GM21737 (cell line): ENCODE measurements around the gene NEUROD1.
"Not testable (repeated sequence)": the region's sequence is repeated elsewhere in the genome, so short reads cannot be mapped to it uniquely, and the experiment has no call there.

Source experiments
- ATAC-seq: cut with Tn5 transposase; IDR thresholded peaks from one replicate; pipeline ENCODE4 v1.9.1; 2021; ENCODE audit warnings: mild to moderate bottlenecking, moderate library complexity; ENCODE audit not compliant: unreplicated experiment

The NEUROD1 gene

DNA sequence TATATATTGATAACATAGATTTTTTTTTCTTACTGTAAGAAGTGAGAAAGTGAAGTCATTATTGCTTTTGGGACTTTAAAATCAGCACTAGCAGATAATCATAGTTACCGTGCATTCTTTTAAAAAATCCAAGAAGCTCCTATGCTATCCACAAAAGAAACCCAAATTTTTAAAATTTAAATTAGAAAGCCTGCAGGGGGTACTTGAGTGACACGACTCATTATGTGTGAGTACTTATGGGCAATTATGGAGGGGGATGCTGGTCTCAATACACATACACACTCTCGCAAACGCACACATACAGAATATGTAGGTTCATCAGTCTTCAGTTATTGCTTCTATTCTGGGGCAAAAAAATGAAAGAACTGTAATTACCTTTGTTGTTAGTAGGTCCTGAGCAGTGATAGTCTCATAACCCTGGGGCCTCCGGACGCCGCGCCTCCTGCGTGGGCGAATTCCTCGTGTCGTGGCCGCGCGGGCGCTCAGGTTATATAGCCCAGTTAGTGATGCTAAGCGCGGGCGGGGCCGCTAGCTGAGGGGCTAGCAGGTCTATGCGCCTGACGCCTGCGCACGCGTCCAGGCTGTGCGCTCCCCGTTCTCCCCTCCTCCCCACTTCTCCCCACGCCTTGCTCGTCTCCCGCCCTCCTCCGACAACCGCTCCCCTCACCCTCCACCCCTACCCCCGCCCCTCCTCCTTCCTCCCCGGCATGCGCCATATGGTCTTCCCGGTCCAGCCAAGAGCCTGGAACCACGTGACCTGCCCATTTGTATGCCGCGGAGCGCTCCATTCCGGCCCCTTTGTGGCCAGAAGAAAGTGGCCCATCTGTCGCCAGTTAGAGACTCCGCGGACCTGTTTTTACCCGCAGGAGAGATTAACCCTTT, at the start of gene NEUROD1:
NEUROD1 (minus strand) TSS at position 463 of the 882 bp plus-strand sequence. CDS start 1,657 bp downstream, outside the sequence.
- ATAC-seq = no peak

DNA sequence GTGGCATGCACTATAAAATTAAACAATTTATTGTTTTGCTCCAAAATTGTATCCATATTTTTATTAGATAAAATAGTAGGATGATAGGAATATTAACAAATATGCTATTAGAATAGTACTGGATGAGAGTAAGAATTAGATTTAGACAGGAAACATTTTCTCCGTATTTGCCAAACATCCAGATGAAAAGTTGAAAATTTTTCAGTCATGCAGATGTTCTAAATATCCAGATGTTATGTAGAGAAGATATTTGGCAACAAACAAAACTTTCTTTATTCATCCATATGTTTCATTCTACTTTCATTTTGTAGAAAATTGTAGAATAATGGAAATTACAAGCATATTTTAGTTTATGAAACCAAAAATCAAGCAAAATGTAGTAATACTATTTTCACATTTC, 45.2 kb upstream of the NEUROD1 start:
- no peak for ATAC-seq

DNA sequence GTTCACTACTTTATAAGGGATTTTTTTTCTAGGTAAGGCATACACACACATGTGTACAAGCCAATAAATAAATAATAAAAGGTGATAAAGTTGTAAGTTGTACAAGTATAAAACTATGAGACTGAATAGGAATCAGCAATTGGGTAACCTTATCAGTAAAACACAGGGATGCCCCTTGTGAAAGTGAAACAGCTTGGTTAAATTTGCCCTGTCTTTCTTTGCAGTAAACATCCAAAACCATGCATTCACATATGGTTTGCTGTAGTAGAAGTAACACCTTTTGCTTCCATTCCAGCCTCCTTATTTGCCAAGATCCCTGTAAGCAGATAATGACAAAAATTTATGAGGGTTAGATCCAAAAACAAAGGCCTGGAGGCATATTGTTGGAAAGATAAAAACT, 44.3 kb upstream of the NEUROD1 start:
- ATAC-seq = no peak

DNA sequence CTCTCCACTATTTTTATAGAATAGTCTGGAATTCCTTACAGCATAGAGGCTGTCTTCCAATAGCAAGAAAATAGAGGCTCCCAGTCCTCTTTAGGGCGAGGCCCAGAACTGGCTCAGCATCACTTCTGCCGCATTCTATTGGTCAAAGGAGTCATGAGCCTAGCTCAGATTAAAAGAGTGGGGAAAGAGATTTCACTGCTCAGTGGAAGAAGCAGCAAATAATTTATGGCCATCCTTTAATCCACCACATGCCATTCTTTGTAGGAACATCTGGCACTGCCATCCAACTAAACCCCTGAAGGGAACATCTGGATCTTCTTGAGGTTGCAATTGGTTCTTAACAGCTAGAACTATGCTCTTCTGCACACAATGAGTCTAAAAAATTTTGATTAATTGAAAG, 43.4 kb upstream of the NEUROD1 start:
- no peak for ATAC-seq

DNA sequence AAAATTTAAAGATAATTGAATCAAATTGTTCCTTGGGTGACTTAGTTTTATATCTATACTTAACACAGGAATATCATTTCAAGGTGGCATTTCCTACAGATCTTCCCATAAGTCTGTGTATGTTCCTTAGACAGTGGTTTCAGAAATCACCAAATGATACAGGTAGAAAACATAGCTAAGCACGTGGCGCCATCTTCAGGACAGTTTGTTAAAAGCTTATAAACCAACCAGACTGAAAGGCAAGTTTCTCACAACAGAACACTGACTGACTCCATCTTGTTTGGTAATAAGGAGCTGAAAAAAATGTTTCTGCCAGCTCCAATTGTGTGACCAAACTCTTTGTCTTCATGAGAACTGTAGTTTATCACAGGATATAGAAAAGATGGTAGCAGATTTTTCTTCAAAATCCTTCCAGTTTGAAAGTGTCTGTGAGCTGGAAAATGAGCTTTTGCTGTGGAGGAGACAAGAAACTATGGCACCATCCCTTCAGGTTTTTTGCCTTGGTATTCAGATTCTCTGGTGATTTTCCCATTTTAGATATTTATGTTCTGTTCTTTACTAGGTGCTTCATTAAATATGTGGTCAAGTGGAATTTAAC, 34.8 kb upstream of the NEUROD1 start:
- ATAC-seq = no peak

DNA sequence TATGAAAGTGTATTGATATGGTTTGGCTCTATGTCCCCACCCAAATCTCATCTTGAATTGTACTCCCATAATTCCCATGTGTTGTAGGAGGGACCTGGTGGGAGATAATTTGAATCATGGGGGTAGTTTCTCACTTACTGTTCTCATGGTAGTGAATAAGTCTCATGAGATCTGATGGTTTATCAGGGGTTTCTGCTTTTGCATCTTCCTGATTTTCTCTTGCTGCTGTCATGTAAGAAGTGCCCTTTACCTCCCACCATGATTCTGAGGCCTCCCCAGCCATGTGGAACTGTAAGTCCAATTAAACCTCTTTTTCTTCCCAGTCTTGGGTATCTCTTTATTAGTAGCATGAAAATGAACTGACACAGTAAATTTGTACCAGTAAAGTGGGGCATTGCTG, 30.7 kb upstream of the NEUROD1 start:
- ATAC-seq = not testable (repeated sequence)

DNA sequence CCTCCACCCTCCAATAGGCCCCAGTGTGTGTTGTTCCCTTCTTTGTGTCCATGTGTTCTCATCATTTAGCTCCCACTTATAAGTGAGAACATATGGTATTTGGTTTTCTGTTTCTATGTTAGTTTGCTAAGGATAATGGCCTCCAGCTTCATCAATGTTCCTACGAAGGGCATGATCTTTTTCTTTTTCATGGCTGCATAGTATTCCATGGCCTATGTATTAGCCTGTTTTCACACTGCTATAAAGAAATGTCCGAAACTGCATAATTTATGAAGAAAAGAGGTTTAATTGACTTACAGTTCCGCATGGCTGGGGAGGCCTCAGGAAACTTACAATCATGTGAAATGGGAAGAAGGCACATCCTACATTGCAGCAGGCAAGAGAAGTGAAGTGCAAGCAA, 22.2 kb upstream of the NEUROD1 start:
- ATAC-seq = not testable (repeated sequence)

DNA sequence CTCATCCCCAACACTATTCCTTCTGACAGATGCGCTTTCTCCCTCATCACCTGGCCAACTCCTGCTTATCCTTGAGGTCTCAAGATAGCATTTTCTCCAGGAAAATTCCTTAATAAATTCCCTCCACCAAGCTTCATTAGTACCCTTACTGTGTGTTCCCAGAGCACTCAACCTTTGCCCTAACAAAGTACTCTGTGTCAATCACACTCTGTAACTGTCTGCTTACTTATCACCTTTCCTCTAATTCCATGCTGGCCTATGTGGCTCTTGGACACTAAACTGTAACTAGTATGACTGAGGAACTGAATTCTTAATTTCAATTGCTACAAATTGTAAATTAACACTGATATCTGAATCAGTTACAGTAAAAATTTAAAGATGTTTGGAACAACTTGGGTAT, 17.9 kb upstream of the NEUROD1 start:
- ATAC-seq = no peak

DNA sequence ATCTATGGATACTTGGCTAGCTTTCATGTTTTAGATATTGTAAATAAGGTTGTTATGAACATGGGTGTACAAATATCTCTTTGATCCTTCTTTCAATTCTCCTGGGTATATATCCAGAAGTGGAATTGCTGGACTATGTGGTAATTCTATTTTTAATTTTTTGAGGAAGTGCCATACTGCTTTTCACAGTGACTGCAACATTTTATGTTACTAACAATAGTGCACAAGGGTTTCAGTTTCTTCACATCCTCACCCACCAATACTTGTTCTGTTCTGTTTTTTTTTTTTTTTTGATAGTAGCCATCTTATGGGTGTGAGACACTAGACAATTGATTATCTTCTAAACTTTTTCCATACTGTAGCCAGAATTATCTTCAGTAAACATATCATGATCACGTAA, 17.3 kb upstream of the NEUROD1 start:
- ATAC-seq = no peak

DNA sequence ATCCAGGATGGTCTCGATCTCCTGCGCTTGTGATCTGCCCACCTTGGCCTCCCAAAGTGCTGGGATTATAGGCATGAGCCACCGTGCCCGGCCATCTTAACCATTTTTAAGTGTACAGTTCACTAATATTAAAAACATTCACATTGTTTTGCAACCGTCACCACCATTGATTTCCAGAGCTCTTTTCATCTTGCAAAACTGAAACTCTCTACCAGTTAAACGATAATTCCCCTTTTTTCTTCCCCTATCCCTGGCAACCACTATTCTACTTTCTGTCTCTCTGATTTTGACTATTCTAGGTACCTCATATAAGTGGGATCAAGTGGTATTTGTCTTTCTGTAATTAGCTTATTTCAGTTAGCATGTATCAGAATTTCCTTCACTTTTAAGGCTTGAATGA, 16.8 kb upstream of the NEUROD1 start:
- no peak for ATAC-seq

DNA sequence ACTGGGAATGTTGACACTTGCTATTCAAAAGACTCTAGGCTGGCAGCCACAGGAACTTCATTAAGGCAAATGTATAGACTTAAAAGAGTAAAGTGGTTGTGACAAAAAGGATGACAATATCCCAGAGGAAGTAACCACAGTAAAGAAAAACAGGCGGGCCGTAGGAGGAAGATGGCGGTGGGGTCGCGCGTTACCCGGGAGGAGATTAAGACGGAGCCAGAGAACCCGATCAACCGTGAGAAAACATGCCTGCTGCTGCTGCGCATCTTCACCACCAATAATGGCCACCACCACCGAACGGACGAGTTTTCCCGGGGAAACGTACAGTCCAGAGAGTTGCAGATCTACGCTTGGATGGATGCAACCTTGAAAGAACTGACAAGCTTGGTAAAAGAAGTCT, 14.0 kb upstream of the NEUROD1 start:
- no peak for ATAC-seq

DNA sequence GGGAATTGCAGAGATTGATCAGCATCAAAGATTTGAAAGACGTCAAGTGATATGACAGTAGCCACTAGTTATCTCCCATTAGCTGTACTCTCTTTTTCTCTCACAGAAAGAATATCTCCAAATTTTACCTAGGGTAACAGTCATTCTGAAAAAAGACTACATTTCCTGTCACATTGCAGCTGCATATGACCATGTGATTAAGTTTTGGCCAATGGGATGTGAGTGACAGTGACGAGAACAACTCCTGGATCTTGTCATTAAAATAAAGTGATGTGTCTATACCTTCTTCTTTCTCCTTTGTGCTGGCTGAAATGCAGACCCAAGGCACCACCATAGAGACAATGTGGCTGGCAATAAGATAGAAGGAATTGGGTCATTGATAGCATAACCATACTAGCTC, 10.5 kb upstream of the NEUROD1 start:
- no peak for ATAC-seq

DNA sequence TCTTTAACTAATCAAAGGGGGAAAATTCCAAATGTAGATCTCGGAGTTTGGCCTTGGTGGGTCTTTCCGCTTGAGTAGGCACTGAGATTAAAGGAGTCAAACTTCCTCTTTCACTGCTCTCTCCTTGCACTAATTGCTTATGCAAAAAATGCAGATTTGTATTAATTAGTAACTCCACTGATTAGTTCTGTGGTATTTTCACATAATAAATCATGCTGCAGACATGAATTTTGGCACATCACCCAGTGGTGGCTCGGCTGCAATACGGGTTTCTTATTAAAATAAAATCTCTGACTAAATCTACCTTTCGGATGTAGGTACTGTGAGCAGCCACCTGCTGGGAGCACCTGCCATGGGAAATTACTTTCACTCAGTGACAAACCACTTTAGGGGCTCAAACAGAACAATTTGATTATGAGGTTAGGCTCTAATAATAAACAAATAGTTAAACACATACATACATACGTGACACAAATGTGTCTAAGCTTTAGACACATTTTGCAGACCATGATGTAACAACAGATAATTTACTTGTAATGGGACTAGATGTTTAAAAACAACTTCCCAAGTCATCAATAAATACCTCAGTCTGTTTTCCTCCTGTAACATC, 6.4 kb upstream of the NEUROD1 start:
- no peak for ATAC-seq

DNA sequence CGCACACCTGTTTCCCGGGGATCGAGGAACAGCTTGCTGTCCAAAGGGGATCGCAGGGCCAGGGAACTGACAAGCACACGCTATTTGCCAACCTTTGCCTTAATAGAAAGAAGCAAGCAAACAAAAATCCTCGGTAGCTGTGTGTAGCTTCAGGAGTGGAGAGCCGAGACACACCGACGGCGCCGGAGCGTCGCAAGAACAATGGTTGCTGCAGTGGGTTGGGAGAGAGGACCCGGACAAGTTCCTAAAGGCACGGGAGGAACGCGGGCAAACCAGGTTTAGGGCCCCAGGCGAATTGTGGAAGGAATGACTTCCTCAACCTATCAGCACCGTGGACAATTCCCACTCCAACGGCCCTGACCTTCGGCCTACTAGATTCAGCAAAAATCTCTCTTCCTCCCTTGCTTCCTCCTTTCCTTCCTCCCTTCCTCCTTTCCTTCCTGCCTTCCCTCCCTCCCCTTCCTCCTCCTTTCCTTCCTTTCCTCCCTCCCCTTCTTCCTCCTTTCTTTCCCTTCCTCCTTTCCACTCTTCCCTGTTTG, 4.9 kb upstream of the NEUROD1 start:
- no peak for ATAC-seq

DNA sequence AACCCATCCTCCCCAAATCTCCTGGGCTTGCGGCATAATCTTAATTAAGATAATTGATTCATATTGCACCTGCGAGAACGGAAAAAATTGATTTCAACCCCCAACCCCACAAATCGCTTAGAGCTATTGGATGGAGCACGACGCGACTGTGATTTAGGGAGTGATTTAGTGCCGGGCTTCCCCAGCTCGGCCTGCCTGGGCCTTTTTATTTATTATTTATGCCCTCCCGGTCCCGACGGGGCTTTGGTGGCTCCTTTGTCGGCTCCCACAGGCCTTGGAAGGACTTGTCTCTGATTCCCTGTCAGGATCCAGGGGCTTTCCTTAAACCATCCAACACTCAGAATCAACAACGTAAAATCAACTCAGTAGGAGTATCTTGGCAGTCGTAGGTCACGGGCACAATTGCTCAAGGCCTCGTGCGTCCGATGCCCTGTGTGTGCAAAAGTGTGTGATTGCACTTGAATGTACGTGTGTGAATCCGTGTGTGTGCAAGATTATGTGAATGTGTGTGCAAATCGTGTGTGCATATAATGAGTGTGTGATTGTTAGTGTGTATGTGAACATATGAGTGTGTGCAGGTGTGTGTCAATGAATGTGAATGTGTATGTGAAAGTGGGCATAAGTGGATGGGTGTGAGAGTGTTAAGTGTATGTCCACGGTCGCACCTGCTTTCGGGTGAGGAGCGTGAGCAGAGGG, 4.3 kb upstream of the NEUROD1 start:
- ATAC-seq = no peak

DNA sequence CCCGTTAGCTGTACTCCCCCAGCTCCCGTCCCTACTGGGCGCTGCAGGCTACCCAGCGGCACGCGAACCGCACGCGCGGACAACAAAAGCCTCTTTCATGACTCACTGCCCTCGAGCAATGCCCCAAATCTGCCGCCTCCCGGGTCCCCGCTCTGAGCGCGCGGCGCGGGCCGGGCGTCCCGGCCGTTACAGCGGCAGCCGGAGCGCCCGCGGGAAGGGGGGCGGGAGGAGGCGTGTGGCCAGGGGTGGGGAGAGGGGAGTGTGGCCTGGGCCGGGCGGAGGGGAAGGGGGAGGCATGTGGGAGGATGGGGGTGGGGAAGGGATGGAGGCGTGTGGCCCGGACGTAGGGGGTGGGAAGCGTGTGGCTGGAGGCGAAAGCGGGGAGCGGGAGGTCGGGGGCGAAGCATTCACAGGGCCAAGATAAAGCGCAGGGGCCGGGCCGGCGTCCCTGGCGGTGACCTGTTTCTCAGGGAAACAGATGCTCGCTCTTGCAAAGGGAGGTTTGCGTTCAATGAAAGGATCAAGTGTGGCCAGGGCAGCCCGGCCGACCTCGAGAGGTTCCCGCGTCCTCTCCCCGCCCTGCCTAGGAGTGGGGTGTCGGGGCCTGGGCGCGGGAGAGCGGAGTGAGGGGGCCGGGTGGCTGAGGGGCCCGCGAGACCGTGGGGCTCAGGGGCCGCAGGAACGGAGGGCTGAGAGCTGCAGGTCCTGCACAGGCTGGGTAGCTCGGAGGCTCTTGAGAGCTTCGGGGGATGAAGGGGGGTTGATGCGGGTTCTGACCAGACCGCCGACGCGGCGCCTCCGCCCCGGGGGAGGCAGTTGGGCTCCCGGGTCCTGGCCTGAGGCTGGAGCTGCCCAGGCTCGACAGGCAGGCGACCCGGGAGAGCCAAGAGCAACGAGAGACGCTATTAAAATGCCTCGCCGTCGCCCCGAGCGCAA, 3.5 kb upstream of the NEUROD1 start:
- no peak for ATAC-seq

DNA sequence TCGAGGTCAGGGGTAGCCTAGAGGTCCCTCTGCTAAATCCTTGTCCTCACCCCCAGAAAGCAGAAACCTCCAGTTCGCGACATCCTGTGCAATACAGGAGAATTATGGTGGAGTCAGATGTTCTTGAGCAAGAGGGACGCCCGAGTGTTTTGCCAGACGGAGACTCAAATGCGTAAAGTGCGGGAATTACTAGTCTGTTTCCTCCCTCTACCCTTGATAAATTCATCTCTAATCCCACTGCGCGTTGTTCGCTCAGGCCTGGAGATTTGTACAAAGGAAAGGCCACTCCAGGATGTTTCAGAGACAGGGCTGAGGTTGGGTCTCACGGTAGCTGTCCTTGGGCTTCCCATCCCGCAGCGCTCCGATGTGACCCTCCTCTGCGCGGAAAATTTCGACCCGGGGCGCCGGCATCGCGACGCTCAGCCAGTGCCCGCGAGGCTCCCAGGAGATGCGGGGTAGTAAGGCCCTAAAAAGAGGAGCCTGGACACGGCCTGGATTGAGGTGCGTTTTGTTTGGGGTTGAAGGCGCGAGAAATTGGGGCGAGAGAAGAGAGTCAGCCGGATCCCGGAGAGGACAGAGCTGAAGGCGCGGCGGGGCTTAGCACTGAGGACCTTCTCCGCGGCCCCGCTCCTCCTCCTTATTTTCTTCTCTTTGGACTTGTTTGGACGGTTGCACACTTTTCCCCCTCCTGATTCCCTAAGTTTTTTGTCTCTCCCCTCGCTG, 2.6 kb upstream of the NEUROD1 start:
- no peak for ATAC-seq

DNA sequence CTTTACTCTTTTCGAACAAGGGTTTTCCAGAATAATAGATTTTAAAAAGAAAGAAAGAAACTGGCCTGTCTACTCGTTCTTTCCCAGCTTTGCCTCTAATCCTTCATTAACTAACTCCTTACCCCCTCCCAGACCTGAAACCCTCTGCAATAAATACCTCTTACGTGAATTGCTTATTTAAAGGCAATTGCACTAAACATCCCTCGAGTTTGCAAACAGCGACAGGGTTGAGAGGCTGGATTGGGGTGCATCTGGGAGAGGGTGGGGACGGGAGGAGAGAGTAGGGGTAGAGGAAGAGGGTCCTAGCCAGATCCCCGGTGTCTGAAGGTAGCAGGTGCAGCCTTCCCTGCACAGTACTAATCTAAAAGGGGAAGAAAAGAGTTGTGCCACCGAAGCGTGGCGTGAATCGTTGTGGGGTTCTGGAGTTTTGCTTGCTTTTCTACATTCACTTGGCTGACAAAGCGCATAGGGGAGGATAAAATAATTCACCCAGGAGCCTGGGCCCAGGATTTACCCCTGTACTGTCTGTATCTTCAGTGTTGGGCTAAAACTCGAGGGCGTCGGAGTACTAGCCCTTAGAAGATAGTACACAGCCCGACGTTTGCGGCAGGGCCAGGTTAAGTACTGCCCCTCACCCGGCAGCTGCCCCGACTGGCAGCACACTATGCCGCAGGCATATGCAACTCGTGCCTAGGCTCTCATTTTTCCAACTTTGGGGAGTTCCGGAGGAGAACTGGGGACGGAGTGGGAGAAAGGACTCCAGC, 1.9 kb upstream of the NEUROD1 start:
- ATAC-seq = no peak
